ENCODE measurements around the gene SP6.

The SP6 gene

DNA sequence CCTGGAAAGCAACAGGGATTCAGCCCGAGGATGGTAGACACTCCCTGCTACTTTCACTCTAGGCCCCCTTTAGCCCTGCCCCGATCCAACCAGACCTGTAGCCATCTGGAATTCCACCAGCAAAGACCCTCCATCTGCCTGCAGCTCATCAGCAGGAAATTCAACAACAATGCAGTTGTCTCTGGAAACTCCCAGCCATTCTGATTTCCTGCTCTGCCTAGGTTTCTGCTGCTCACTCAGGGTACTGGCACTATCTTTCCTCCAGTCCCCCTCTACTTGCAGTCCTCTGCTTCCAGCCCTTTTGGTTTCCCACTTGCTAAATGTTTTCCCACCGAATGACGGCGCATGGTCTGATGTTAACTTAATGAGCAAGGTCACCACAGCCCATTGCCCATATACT lies 2.7 kb upstream of the SP6 start:
- DNase-seq: no peak

DNA sequence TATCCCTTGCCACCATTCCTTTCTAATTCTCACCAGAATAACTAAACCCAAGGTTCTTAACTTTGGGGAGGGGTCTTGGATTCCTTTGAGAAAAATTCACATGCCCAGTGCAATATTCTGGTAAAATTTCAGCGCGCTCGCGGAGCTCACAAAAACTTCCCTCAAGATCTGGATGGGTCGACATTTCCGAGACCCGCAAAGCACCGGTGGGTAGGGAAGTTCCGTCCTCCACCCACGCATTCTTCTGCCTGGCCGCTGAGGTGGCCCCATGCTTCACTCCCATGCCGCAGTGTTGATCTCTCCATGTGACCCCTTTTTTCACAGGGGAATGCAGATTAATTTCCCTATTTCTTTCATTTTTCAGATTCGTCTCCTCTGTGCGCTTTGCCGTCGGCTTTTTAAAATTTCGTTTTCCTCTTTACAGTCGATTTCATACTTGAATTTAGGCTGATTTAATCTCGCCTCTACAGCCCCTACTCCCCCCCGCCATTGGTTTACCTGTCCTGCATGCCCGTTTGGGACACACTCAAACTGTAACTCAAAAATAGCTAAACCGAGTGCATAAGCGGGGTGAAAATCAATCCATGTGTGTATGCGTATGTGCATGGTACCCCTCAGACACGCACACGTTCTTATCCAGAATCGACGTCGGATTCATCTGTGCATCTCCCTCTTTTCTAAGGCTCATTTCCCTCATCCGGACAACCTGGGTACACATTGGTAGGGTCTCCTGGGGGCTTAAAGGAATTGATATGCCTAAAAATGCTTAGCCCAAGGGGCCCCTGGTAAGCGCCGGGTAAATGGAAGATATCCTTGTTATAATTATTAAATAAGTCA lies 1.4 kb upstream of the SP6 start:
- no peak for DNase-seq

DNA sequence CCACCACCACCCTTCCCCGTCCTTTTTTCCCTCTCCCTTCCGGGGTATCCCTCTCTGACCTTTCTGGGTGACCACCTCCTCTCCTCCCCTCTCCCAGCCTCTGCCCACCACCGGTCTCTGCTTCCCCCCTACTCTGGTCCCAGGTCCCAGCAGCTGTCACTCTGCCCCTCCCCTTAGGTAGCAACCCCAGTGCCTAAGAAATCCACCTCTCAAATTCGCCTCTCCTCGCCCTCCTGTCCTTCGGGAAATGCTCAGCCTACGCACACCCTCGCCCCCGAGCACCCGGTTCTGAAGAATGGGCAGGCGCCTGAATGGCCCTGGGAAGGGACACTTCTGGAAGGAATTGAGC lies 775 bp upstream of the SP6 start:
- DNase-seq: no peak

DNA sequence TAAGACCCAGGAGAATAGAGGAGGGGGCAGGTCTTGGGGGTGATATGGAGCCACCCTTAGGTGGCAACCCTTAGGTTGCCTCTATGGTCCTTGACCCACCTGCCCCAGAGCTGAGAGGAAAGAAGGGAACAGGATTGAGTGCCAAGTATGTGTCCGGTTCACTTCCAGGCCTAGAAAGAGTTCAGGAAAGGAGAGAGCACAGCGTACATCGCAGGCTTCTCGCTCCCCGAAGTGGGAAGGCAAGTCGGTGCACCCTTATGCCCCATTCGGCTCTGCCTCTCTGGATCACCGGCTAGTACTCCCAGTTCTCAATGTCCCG lies 631 bp downstream of the SP6 start:
- DNase-seq: no peak

DNA sequence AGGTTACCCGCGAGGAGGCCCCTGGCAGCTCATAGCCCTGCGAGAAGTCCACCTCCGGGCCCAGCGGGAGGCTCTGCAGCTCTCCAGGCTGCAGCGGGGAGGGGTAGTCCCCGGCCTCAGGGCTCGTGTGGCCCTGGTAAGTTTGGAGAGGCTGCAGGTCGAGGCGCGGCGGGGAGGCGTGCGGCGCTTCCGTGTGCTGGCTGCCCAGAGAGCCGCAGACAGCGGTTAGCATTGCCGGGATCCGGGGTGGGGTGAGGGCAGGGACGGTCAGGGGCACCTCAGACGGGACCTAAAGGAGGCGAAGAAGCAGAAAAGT lies 2.8 kb downstream of the SP6 start:
- no peak for DNase-seq

DNA sequence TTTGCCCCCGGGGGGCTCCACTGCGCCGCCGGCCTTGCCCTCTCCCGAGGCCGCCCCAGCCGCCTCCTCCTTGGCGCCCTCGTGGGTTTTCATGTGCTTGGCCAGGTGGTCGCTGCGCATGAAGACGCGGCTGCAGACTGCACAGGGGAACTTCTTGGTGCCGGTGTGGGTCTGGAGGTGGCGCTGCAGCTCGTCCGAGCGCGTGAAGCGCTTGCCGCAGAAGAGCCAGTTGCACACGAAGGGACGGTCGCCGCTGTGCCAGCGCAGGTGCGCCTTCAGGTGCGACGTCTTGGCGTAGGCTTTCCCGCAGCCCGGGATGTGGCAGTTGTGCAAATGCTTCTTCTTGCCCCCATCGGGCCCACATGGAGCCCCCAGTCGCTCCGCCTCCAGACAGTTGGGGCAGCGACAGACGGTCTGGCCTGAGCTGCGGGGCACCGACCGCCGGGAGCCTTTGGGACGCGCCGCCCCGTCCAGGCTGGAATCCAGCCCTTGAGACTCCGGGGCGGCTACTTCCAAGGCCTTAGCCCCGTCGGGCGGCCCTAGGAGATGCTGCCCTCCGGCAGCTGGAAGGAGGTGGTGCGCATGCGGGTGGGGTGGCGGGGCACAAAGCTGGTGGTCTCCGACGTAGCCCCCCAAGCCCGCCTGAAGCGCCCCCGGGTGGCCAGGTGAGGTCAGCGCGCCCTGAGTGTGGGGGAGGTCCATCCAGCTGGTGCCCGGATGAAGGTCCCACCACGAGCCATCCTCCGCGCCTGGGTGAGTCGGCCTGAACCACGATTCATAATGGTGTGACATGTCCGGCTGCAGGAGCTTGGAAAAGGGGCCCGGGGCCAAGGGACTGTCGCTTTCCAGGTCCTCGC lies 3.4 kb downstream of the SP6 start:
- DNase-seq: no peak

DNA sequence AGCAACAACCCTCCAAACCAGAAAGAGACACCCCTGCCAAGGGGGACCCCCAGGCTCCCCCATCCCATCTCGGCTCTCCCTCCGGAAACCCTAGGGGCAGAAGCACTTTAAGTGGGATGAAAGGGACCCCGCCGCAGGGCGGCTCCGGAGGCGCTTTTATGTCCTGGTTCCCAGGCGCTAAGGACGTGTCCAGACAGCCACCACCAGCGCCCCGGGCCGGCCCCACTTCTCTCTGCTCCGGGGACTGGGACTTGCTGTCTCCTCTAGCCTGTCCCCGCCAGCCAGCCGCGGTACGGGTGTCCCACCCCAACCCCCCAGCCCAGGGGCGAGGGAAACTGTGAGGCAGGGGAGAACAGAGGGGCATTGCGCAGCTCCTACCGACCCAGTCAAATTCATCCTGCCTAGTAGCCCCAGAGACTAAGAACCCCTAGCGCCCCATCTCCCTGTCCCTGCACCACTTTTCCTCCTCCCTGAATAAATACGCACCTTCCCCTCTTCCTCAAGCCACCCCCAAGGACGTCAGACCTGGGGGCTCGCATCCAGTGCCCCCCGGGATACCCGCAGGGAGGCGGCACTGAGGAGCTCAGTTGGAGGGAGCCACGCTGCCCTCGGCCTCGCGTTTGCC lies 4.1 kb downstream of the SP6 start:
- no peak for DNase-seq

DNA sequence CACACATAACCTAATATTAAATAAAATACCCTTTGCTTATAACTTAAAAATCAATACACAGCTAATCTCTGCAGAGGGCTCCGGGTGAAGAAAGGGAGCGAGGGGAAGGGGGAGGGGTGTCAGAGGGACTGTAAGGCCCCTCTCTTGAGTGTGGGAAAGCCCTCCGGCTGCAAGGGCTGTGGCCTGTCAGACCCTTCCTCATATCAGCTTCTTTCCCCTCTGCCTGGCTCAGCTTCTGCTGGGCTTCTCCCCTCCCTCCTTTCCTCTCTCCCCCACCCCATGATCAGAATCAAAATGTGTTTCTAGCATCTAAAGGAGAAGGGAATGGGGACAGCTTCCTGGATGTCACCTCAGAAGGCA lies 5.3 kb downstream of the SP6 start:
- DNase-seq: no peak

DNA sequence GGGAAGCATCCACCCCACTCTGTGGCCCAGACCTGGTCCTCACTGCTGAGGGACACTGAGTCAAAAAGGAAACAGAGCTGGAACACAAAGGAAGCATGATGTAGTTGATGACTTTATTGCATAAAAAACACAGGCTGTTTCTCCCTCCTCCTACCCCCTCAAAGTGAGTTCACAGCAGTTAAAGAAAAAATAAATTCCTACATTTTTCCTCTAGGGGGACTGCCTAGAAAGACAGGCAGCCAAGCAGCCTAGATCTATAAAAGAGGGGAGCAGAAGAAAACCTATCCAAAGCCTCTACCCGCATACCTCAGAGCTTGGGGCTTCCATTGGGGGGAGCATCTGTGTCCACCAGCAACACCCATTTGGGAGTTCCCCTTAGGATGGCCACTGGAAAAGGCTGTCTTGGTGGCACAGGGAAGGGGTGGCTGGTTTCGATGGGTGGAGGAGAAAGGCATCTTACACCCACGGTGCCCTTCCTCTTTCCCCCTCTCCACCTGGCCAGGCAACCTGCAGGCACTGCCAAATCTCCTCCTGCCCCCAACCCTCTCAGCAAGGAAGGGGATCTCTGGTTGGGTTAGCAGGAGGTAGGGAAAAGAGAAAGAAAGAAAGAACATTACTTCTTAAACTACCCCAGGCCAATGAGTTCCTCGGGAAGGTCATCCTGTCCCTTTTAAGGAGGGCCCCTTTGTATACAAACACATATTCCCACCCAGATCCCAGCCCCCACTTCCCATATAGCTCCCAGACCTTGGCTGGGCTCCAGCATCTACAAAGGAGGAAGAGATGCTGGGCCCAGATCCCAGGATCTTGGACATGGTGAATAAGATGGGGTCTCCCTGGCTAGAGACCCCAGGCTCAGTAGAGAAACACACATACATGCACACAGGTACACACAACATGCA lies 5.9 kb downstream of the SP6 start:
- no peak for DNase-seq

DNA sequence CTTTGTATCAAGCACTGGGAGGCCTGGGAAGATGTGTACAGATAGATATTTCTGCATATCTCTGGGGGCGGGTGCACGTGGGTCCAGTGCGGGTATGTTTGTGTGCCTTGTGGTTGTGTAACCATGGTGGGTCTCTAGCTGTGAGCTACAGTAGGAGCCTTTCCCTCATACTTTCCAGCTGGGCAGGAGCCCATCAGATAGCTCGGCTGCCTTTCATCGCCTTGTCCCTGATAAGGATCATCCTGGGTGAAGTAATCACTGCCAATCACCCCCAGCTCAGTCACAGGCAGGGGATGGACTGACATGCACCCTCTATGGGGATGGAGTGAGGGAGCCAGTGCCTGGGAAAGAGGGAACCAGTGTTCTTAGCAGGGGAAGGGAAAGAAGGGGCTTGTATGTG lies 6.7 kb downstream of the SP6 start:
- DNase-seq: no peak

DNA sequence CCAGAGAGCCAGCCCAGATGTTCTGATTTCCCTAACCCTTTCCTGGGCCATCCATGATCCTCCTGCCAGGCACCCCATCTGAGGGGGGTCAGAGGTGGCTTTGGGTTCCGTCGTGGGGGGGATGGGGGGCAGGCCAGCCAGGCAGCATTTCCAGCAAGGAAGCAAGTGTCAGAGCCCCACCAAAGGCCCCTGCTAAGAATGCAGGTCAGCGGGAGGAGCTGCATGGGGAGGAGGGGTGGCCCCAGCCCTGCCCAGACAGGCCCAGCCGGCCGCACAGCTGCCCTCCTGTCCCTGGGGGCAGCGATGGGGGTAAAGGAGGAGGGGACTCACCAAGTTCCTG lies 7.6 kb downstream of the SP6 start:
- no peak for DNase-seq

DNA sequence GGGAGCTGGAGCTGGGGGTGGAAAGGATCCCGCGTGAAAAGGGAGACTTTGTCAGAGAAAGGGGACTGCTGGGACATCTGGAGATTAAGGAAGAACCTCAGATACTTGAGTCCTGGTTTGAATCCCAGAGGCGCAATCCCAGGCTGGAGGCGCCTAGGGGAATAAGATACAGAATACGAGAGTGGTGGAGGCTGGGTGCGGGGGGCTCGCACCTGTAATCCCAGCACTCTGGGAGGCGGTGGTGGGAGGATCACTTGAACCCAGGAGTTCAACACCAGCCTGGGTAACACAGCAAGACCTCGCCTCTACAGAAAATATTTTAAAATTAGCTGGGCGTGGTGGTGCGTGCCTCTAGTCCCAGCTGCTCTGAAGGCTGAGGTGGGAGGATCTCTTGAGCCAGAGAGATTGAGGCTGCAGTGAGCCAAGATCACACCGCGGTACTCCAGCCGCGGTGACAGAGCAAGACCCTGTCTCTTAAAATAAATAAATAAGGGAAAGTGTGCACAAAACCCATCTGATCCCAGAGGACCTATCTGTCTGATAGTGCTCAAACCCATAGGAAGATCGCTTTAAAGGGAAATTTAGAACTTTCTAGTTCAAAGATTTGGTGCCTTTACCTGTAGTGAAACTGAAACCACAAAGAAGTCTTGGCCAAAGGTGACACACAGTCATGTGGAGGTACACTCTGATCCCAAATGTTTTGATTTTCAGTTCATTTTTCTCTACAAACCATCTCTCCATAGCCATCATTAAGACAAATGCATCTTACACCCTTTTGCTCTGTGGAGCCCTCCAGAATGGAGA lies 9.3 kb downstream of the SP6 start:
- no peak for DNase-seq

DNA sequence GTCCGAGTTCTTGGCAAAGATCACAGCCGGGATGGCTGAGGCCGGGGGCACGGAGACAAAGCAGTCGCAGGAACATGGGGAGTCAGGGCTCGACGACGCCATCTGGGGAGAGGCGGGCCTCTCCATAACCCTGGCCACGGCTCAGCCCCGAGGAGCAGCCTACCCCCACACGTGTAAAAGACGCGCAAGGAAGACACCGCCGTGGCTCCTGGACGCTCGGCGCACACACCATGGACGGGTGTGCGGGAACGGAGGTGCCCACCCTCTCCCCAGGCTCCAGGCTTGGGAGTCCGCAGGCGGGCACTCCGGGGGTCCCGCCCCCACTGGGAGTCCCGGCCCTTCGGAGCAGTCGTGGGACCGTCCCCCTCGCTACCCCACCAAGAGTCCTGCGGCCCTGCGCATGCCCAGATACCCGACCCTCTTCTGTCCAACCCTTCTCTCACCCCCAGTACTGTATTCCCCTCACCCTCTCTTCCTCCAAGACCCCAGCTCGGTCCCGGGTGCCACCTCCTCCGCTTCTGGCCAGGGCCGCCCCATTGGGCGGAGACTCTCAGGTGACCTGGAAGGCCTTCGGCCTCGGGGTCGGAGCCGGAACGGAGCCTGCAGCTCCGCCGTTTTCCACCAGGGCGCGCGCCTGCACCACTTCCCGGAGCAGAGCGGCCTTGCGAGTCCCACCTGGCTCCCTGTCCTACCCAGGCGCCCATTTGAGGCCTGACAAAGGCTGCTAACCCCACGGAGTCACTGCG lies 10.0 kb downstream of the SP6 start, which contains the start of gene SCRN2:
Gene SCRN2, minus strand, starts transcription at position 532 of the 746 bp plus-strand sequence. Its CDS starts 430 bp downstream, at position 102.
- DNase-seq: peak; percentile 98

DNA sequence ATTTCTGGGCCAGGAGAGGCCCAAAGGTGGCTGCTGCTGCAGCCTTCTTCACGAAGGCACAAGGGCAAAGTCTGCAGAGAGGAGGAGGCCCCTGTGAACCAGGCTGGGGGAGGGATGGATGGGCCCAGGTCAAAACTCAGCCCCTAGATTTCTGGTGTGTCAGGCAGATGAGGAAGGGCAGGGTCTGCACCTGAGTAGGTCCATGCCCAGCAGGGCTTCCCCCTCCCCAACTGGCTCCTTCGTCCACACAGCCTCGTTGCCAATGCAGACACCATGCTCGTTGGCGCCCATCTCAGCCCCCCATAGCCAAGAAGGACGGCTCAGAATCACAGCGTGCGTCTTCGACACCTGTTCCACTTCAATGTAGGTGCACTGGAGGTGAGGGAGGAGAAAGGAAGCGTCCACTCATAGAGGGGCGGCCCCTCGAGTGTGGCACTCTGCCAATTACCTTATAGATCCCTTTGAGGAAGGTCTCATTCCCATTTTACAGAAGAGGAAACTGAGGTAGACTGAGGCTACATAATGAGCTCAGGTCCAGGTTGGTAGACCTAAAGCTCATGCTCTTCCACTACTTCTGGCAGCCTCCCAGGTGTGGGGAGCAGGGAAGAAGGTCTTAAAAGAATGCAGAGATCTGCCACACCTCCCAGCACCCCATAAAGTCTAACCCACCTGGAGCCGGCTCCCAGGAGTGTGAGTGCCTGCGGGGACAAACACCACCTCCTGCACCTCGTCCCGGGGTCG lies 10.8 kb downstream of the SP6 start:
- DNase-seq: no peak

DNA sequence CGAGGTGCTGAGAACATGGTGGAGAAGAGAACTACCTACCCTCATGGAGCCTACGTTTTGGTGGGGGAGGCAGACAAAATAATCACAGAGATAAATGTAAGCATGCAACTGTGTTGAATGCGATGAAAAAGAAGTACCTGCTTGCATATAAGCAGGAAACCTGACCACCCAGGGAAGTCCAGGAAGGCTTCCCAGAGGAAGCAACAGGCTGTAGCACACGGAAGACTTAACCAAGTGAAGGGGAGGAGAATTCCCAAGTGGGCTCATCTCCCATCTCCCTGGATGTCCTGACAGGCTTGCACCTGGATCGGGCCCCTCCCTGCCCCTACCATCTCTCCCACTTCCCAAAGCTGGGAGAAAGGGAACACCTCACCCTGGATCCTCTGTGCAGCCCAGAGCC lies 11.9 kb downstream of the SP6 start:
- no peak for DNase-seq

DNA sequence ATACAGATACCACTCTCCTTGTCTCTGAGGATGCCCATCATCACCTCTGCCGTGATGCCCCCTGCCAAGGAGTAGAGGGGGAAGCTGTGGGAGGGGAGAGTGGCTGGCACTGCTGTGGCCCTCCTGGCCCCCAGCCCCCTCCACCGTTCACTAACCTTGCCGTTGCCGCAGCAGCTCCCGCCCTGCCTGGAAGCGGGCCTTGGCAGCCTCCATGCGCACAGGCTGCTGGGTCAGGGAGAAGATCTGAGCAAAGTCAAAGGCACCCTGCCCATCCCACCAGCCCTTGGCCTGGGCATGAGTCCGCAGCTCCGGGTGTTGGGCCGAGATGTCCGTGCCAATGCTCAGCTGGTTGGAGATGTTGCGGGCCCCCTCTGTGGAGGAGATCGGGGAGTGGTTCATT lies 12.3 kb downstream of the SP6 start:
- no peak for DNase-seq

DNA sequence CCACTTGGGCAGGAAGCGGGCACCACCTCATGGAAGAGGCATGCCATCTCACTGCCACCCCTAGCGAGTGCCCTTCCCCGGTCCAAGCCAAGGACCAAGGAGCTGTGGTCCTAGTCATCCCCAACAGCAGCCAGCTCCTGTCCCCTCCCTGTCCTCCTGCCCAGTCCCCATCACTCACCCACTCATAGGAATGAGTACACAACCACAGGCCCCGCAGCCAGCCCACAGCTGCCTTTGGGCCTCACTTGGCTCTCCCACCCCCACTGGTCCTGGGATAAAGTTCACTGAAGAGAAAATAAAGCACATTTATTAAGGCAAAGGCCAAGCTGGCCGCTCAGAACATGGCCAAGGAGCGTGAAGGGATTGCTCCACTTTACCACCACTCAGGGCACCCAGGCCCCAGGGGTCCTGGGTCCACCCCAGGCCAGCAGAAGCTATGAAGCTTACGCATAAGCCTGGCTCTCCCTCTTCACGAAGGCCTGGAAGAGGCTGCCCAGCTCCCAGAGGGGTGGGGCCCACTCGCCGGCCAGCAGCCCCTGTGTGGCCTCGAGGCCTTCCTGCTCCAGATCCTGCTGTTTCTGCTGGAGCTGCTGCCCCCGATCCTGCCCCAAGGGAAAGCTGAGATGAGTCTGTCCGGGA lies 13.4 kb downstream of the SP6 start:
- peak; percentile 89 for DNase-seq

DNA sequence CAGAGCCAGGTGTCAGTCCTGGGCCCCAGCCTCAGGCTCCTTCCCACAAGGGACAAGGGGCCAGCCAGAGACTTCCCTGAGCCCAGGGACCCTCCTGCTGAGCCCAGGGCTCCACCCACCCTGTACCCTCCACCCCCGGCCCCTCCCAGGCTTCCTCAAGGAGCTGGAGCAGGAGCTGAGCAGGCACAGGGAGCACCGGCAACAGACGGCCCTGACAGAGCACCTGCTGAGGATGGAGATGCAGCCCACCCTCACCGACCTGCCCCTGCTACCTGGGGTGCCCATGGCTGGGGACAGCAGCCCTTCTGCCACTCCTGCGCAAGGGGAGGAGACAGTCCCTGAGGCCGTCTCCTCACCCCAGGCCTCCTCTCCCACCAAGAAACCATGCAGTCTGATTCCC lies 14.4 kb downstream of the SP6 start:
- DNase-seq: no peak

DNA sequence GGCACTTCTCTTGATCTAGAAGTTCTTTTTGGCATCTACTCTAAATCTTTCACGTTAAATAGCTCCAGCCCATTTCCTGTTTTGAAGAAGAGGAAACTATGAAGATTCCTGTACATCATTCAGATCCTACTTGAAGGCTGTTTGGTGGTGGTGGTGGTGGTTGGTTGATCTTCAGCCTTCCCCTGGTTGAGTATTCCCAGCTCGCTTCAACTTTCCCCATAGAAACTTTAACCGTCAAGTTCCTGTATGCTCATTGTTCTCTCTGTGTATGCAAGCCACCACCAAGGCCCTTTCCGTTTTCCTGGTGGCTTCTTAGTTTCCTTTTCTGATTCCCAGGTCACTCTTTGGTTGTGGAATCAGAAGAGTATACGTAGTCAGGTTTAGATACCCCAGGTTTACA lies 16.2 kb downstream of the SP6 start:
- no peak for DNase-seq

DNA sequence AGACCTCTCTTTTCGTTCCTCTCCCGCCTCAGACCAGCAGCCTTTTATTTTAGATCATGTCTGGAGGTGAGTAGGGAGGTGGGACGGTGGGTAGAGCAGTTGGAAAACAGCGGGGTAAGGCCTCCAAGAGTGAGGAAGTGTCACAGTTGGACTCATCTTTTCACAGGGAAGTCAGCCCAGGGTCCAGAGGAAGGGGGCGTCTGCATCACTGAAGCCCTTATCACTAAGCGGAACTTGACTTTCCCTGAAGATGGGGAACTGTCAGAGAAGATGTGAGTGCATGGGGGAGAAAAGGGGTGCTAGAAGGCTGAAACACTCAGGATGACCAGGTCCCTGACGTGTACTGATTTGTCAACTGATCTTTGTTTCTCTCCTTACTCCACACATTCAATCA lies 19.0 kb downstream of the SP6 start:
- no peak for DNase-seq
